Transverse colon (tissue), 4 donors: ENCODE data around the gene IKZF3. TPM values are rescaled to one million over a fixed set of nuclear protein-coding genes. Genes with fewer than 3 reads are reported as not detected.

Source experiments
- DNase-seq: peaks from one replicate; pipeline ENCODE4 v3.0.0-alpha.2; 2019
- H3K27ac ChIP-seq, 4 donors: fragments of 200-600 bp; sonication (generic); 2 replicates each; pipeline ENCODE4 v1.5.1; 2016 to 2018; ENCODE audit warnings: inconsistent platforms in 4 of 4
- H3K27me3 ChIP-seq: fragments of 200-600 bp; sonication (generic); 2 replicates; pipeline ENCODE4 v1.5.1; 2017; ENCODE audit warnings: inconsistent platforms
- H3K36me3 ChIP-seq, 4 donors: fragments of 200-600 bp; sonication (generic); 2 replicates each; pipeline ENCODE4 v1.5.1; 2017 to 2019; ENCODE audit warnings: inconsistent platforms in 4 of 4
- H3K4me1 ChIP-seq, 4 donors: fragments of 200-600 bp; sonication (generic); 2 replicates each; pipeline ENCODE4 v1.5.1; 2017 to 2020; ENCODE audit warnings: inconsistent platforms in 4 of 4
- H3K4me3 ChIP-seq, 4 donors: fragments of 200-600 bp; sonication (generic); 1 replicate in 1 of 4; 2 replicates in 3 of 4; pipeline versions ENCODE4 v1.5.1 to v1.6.1; 2017 to 2019; ENCODE audit warnings: inconsistent platforms in 4 of 4
- H3K9me3 ChIP-seq, 2 donors: fragments of 200-600 bp; sonication (generic); 2 replicates each; pipeline ENCODE4 v1.5.1; 2017 to 2019; ENCODE audit warnings: inconsistent platforms in 2 of 2
- CTCF ChIP-seq, 5 experiments: fragments of 200-600 bp in 3 of 5; fragments of 450-650 bp in 2 of 5; sonication (generic) in 3 of 5; IDR thresholded peaks; 1 replicate in 2 of 5; 2 replicates in 3 of 5; pipeline ENCODE4 v1.5.1; 2016 to 2017; ENCODE audit warnings: antibody characterized with exemption in 5 of 5, inconsistent platforms in 3 of 5, mild to moderate bottlenecking in 2 of 5, moderate library complexity in 1 of 5
- EP300 ChIP-seq: sonication (generic); formaldehyde crosslinking; IDR thresholded peaks from one replicate; pipeline ENCODE4 v1.6.1; 2017; ENCODE audit warnings: antibody characterized with exemption, low read depth
- POLR2A ChIP-seq: fragments of 450-650 bp; IDR thresholded peaks from one replicate; pipeline ENCODE4 v1.6.1; 2016; ENCODE audit warnings: antibody characterized with exemption, mild to moderate bottlenecking, moderate library complexity
- POLR2AphosphoS5 ChIP-seq, 3 donors: sonication (generic); formaldehyde crosslinking; IDR thresholded peaks; one replicate each; pipeline ENCODE4 v1.6.1; 2016; ENCODE audit warnings: antibody characterized with exemption in 3 of 3
- WGBS, 2 donors: methylation state at CpG; one replicate each; pipeline ENCODE4 v1.1.5; 2018; ENCODE audit warnings: low coverage in 1 of 2; 5-methylcytosine and 5-hydroxymethylcytosine counted together
- in situ Hi-C, 4 donors: fragments of 200-750 bp; cut with MboI; loops; one replicate each; pipeline versions ENCODE4 v1.15.0 to v1.15.1; 2017; ENCODE audit warnings: low sequenced_read_pairs in 3 of 4, low pct_ligation_motif_present in 1 of 4, low pct_unique_long_range_greater_than_20kb in 1 of 4
- intact Hi-C: fragments of 100-400 bp; cut with DNase I; formaldehyde crosslinking; loops from one replicate; pipeline ENCODE4 v1.15.1; 2023; ENCODE audit warnings: low total_unique reads
- total RNA-seq, 4 donors: library from RNA; depleted of rRNA; stranded (reverse); fragments of >200 nt; gene quantifications; one replicate each; pipeline ENCODE4 v1.1.0, GENCODE V29; 2016

IKZF3 gene
- total RNA-seq, 4 donors from 2014 or later, result 2.2 to 13.5 (median 3.0) TPM

GRCh38 chr17:39899215-39899614, 35.1 kb upstream of the IKZF3 start:
- intact Hi-C loops, result no loop called here
- TF ChIP-seq POLR2AphosphoS5 (IDR thresholded peaks at IDR 0.05) (no peak), CTCF (IDR thresholded peaks at IDR 0.05) (no peak), EP300 (no peak), POLR2A (no peak)
- no peak for DNase-seq

DNA sequence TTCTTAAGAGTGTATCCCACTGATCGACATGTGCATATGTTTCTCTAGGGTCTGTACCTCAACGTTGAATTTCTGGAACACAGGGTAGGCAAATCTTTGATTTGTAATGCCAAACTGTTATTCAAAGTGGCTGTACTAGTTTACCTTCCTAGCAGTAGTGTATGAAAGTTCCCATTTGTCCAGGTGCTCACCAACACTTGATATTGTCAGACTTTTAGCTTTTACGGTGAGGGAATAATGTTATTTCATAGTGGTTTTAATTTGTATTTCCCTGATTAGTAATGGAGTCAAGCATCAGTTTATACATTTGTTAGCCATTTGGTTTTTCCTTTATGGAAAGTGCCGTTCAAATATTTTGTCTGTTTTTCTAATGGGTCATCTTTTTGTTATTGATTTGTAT, 34.0 kb upstream of the IKZF3 start:
- H3K9me3 ChIP-seq, result no peaks in the 10 kb centered on the region
- 96 to 100% methylated on average over 2 to 4 of the region's 4 CpGs for WGBS, 2 donors
- intact Hi-C loops (no loop called here), in situ Hi-C loops (no loop called here)
- no peaks in the 10 kb centered on the region for H3K27me3 ChIP-seq
- H3K4me1 ChIP-seq, result no peaks in the 10 kb centered on the region
- no peak overlapping the region for H3K4me3 ChIP-seq
- no peaks in the 10 kb centered on the region for H3K36me3 ChIP-seq
- H3K27ac ChIP-seq, result no peak overlapping the region
- no peak for DNase-seq
- no peak for TF ChIP-seq EP300
- TF ChIP-seq POLR2AphosphoS5 (IDR thresholded peaks at IDR 0.05), result no peak
- TF ChIP-seq CTCF (IDR thresholded peaks at IDR 0.05), result no peak
- no peak for TF ChIP-seq POLR2A

More at GRCh38 chr17:39899215-39899614, 35.1 kb upstream of the IKZF3 start:
- Histone ChIP-seq H3K27me3 (no peaks in the 10 kb centered on the region), H3K27ac (no peak overlapping the region), H3K9me3 (no peaks in the 10 kb centered on the region), H3K4me1 (no peaks in the 10 kb centered on the region), H3K4me3 (no peak overlapping the region), H3K36me3 (peaks cover 0 to 8% (median 0%) of the 10 kb centered on the region in 4 donors)
- in situ Hi-C loops, result no loop called here

DNA sequence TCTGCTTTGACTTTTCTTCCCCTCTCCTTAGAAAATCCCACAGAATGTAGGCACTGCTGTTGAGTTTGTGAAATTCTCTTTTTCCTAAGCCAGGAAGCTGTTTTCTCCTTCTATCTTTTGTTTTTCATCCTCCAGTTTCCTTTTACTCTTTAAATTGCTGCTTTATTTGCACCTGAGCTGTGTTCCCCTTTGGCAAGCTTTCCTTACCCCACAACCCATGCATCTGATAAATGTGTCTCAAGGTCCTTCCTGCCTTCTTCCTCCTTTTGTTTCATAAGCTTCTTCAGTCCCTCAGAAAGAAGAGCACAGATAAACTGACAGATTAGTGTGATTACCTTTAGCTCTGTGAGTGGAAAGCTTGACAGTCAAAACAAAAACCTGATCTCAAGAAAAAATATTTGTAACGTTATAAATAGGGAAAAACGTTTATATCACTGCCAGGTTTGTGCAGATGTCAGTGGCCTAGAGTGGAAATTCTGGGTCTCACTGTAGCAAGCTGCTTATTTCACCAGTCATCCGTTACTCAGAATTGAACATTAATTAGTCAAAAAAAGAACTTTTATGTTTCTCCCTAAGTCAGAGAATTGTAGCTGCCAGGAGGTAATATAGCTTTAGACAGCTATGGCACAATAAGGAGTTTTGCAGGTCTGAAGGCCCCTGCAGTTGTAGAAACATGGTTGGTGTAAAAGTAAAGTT, 30.7 kb upstream of the IKZF3 start:
- DNase-seq, result no peak
- Histone ChIP-seq H3K27me3 (peaks cover 10% of the 10 kb centered on the region), H3K4me3 (no peak overlapping the region), H3K27ac (no peak overlapping the region), H3K4me1 (no peaks in the 10 kb centered on the region), H3K36me3 (no peaks in the 10 kb centered on the region), H3K9me3 (no peaks in the 10 kb centered on the region)
- in situ Hi-C loops, result no loop called here
- WGBS, 2 donors, result 24 to 28% methylated on average over 3 of the region's 3 CpGs
- intact Hi-C loops, result no loop called here
- TF ChIP-seq CTCF (IDR thresholded peaks at IDR 0.05) (no peak), EP300 (no peak), POLR2A (no peak), POLR2AphosphoS5 (IDR thresholded peaks at IDR 0.05) (no peak)

- Histone ChIP-seq H3K9me3 (no peaks in the 10 kb centered on the region), H3K36me3 (no peaks in the 10 kb centered on the region), H3K27me3 (peaks cover 39% of the 10 kb centered on the region), H3K4me1 (no peaks in the 10 kb centered on the region), H3K4me3 (no peak overlapping the region), H3K27ac (no peak overlapping the region)
- in situ Hi-C loops (no loop called here), intact Hi-C loops (no loop called here)
- TF ChIP-seq POLR2A (no peak), POLR2AphosphoS5 (IDR thresholded peaks at IDR 0.05) (no peak), EP300 (no peak), CTCF (IDR thresholded peaks at IDR 0.05) (no peak)
- 50 to 54% methylated on average over 2 of the region's 2 CpGs for WGBS, 2 donors
- DNase-seq, result no peak
These were observed 25.1 kb upstream of the IKZF3 start for GRCh38 chr17:39889200-39889599.
